GM20000 (cell line): ENCODE results near the gene ABCB1.
"Not testable (repeated sequence)": the region's sequence is repeated elsewhere in the genome, so short reads cannot be mapped to it uniquely, and the experiment has no call there.

Experiments used
- DNase-seq: peaks from one replicate; pipeline ENCODE4 v3.0.0; 2012; ENCODE audit warnings: low spot score
- TF ChIP-seq, protein P1 (sequence below): IDR thresholded peaks from 2 replicates; pipeline ENCODE4 v1.5.1; 2012; ENCODE audit warnings: mild to moderate bottlenecking, control low read depth; ENCODE audit errors: extremely low read depth, missing control alignments

The ABCB1 gene

DNA sequence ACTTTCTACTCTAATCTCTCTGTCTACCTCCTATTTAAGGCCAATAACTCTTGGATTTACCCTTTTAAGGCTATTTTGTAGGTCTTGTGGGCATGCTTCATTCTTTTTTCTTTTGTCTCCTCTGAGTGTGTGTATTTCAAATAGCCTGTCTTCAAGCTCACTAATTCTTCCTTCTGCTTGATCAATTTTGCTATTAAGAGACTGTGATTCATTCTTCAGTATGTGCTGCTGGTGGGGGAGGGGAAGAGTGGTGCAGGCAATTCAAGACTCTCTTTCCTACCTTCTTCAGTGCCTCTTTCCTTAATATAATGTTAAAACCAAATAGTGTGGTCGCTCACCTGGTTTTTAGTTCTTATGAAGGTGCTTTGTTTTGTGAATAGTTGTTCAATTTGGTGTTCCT, 20.0 kb downstream of the ABCB1 start:
- no peak for DNase-seq
- TF ChIP-seq, protein P1, sequence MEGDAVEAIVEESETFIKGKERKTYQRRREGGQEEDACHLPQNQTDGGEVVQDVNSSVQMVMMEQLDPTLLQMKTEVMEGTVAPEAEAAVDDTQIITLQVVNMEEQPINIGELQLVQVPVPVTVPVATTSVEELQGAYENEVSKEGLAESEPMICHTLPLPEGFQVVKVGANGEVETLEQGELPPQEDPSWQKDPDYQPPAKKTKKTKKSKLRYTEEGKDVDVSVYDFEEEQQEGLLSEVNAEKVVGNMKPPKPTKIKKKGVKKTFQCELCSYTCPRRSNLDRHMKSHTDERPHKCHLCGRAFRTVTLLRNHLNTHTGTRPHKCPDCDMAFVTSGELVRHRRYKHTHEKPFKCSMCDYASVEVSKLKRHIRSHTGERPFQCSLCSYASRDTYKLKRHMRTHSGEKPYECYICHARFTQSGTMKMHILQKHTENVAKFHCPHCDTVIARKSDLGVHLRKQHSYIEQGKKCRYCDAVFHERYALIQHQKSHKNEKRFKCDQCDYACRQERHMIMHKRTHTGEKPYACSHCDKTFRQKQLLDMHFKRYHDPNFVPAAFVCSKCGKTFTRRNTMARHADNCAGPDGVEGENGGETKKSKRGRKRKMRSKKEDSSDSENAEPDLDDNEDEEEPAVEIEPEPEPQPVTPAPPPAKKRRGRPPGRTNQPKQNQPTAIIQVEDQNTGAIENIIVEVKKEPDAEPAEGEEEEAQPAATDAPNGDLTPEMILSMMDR: no peak

- TF ChIP-seq, protein P1: no peak
- no peak for DNase-seq
Observed at GRCh38 chr7:87575521-87575920, 25.2 kb downstream of the ABCB1 start.

- TF ChIP-seq, protein P1: no peak
- DNase-seq: no peak
Observed at GRCh38 chr7:87574630-87575029, 26.1 kb downstream of the ABCB1 start.

DNA sequence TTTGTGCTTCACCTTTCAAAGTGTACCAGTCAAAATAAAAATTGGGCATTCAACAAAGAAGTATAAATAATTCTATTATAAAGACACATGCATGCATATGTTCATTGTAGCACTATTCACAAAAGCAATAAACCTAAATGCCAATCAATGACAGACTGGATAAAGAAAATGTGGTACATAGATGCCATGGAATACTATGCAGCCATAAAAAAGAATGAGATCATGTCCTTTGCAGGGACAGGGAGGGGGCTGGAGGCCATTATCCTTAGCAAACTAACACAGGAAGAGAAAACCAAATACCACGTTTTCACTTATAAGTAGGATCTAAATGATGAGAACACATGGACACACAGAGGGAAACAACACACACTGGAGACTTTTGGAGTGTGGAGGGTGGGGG, 28.2 kb downstream of the ABCB1 start:
- DNase-seq: not testable (repeated sequence)

DNA sequence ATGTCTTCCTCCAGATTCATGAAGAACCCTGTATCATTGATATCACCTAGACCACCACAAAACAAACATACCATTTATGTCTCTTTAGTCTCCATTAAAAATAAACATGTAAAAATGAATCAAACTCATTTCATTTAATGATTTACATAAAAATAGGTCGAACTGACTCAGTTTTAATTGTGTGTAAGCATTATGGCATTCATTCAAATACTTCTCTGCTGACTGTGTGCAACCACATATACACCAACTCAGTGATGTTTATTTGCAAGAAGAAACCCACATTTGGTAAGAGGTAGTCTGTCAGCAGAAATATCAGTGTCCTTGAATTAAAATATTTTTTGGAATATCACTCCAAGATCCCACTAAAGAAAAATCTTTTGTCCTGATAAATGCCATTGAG, 30.5 kb downstream of the ABCB1 start:
- no peak for DNase-seq
- TF ChIP-seq, protein P1: no peak

DNA sequence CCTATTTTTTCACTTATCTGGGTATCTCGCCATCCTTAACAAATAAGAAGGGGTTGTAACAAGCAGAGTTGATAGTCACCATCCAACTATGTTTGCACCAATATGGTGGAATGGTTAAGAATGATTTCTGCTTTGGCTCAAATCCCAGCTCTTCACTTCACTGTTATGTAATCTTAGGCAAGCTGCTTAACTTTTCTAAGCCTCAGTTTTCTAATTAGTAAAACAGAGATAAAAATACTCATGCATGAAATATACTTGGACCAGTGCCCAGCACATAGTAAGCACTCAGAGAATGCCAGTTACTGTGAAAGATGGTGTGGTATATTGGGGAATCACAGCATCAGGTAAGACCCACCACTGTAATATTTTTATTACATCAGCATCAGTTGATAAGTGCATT, 33.6 kb downstream of the ABCB1 start:
- DNase-seq: no peak
- TF ChIP-seq, protein P1: no peak

- DNase-seq: no peak
- TF ChIP-seq, protein P1: no peak
Observed at GRCh38 chr7:87566311-87566900, 34.3 kb downstream of the ABCB1 start.

- DNase-seq: no peak
- TF ChIP-seq, protein P1: no peak
Observed at GRCh38 chr7:87565877-87566276, 34.8 kb downstream of the ABCB1 start.
